GM18858 (cell line): Measurements from ENCODE around the gene CFAP43.
"Not testable (repeated sequence)": the region's sequence is repeated elsewhere in the genome, so short reads cannot be mapped to it uniquely, and the experiment has no call there.

ENCODE experiments used
- ATAC-seq: cut with Tn5 transposase; IDR thresholded peaks from one replicate; pipeline ENCODE4 v1.9.1; 2021; ENCODE audit not compliant: unreplicated experiment

Gene CFAP43

GRCh38 chr10:104256335-104256961 is 24.3 kb upstream of the CFAP43 start:
- ATAC-seq, result no peak

GRCh38 chr10:104255311-104255981 is 23.3 kb upstream of the CFAP43 start:
- ATAC-seq, result no peak

- ATAC-seq, result no peak
These were observed 22.5 kb upstream of the CFAP43 start, which contains the start of gene GSTO1 for GRCh38 chr10:104254493-104255310. Gene GSTO1, plus strand, starts transcription at chr10:104254892. Its CDS starts 37 bp downstream, at chr10:104254929.

- no peak for ATAC-seq
These were observed 21.6 kb upstream of the CFAP43 start for GRCh38 chr10:104253606-104254410.

DNA sequence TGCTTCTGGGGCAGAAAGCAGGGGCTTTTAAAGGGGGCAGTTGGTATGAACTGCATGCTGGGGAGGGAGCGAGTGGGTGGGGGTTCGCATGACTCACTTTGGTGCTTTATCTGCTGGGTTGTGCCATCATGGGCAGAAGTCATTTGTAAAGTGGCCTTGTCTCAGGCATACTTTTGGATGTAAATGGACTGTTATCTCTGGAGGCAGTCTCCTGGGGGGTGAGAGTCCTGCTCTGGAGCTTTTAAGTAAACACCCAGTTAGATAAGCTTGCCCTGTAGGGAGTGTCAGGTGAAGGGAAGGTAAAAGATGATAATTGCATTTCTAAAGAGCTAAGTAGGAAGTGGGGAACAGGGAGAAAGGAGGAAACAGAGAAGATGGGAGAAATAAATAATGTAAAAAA is 20.9 kb upstream of the CFAP43 start:
- no peak for ATAC-seq

GRCh38 chr10:104252368-104252767 is 20.2 kb upstream of the CFAP43 start:
- no peak for ATAC-seq

DNA sequence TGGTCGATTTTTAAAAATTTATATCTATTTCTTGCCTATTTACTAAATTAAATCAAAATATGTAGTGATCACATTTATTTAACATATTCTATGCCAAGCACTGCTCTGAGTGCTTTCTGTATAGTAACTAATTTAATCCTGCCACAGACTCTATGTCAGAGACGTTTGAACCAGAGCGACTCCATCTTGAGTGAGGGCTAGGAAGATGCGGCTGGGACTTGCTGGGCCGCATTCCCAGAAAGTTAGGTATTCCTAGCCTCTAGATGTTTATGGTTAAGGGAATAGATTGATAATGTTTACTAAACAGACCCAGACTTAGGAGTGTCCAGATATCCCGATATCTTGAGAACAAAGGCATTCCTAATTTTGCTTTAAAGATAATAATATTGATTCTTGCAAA is 19.3 kb upstream of the CFAP43 start:
- ATAC-seq, result no peak

DNA sequence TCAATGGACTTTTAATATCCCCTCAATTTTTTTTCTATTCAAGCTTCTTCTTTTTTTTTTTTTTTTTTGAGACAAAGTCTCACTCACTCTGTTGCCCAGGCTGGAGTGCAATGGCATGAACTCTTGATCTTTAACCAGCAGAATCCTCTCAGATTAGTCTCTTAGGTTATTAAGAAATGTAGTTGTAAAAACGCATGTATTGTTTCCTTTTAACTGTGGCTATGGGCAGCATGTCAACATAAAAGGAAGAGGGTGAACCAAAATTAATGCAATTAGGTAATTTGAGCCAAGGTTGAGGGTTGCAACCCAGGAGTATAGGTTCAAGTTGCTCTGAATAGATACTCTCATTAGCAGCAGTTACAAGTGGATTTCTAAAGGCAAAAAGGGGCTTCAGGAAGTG is 18.2 kb upstream of the CFAP43 start:
- no peak for ATAC-seq

GRCh38 chr10:104248931-104249330 is 16.8 kb upstream of the CFAP43 start:
- not testable (repeated sequence) for ATAC-seq

- ATAC-seq, result no peak
These were observed 15.5 kb upstream of the CFAP43 start for GRCh38 chr10:104247513-104248146.

GRCh38 chr10:104246976-104247375 is 14.8 kb upstream of the CFAP43 start:
- ATAC-seq, result no peak

- ATAC-seq, result no peak
These were observed 13.0 kb upstream of the CFAP43 start for GRCh38 chr10:104245066-104245632.

- ATAC-seq, result no peak
These were observed 11.3 kb upstream of the CFAP43 start for GRCh38 chr10:104243512-104243911.

DNA sequence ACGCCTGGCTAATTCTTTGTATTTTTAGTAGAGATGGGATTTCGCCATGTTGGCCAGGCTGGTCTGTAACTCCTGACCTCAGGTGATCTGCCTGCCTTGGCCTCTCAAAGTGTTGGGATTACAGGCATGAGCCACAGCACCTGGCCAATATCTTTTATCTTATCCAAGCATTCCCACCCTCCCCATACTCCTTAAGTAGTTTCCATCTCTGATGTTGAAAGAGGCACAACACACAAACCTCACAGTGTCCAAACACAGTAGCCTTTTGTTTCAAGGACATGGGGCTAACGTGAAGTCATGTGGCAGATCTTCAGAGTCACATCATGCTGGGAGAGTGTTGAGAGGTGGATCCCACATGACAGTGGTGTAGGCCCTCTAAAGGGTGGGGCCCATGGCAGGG is 10.8 kb upstream of the CFAP43 start:
- not testable (repeated sequence) for ATAC-seq

DNA sequence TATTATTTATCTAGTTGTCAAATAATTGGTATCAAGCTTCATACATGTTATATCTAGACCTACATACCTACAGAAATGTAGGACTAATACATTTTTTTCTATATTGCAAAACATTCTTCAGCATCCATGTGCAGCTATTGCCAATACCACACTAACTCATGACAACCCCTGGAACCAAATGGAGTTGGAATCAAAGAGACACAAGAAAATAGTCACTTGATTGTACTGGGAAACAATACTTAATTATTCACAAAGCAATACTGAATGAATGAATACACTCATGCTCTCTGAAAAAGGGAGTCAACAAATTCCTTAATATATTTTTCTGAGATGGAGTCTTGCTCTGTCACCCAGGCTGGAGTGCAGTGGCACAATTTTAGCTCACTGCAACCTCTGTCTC is 10.4 kb upstream of the CFAP43 start:
- ATAC-seq, result no peak

GRCh38 chr10:104240078-104240477 is 7.9 kb upstream of the CFAP43 start:
- no peak for ATAC-seq

- ATAC-seq, result no peak
These were observed 3.6 kb upstream of the CFAP43 start for GRCh38 chr10:104235801-104236200.

GRCh38 chr10:104234934-104235333 is 2.8 kb upstream of the CFAP43 start:
- no peak for ATAC-seq

DNA sequence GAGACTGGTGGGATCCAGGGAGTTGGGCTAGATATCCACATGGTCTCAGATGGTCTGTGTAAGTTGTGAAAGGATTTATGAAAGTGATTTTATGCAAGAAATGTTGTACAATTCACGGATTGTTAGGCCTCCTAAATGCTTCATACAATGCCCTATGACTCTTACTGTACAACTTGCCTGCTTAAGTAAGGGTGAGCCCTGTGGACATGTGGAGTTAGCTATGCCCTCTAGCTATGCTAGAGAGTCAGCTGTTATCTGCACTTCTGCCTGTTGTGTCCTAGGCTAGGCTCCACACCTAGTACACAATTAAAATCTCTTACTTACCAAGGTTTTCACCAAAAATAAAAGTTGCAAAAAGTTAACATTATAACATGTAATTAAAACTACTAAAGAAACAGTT is 1.7 kb upstream of the CFAP43 start:
- ATAC-seq, result no peak

GRCh38 chr10:104232613-104233102 is 494 bp upstream of the CFAP43 start:
- ATAC-seq, result no peak
